Esophagus muscularis mucosa (tissue), 3 donors: ENCODE data around the gene XYLT1.

Source experiments
- POLR2A ChIP-seq: fragments of 450-650 bp; IDR thresholded peaks from one replicate; pipeline ENCODE4 v1.6.1; 2017; ENCODE audit warnings: antibody characterized with exemption, moderate library complexity, mild to moderate bottlenecking, low read depth
- POLR2AphosphoS5 ChIP-seq, 2 donors: sonication (generic); formaldehyde crosslinking; IDR thresholded peaks; one replicate each; pipeline ENCODE4 v1.6.1; 2017; ENCODE audit warnings: antibody characterized with exemption in 2 of 2
- TF ChIP-seq, protein P1 (sequence below), 3 experiments: fragments of 200-600 bp in 2 of 3; fragments of 450-650 bp in 1 of 3; sonication (generic) in 2 of 3; IDR thresholded peaks; one replicate each; pipeline ENCODE4 v1.5.1; 2017 to 2019; ENCODE audit warnings: antibody characterized with exemption in 3 of 3, mild to moderate bottlenecking in 2 of 3, moderate library complexity in 1 of 3

DNA sequence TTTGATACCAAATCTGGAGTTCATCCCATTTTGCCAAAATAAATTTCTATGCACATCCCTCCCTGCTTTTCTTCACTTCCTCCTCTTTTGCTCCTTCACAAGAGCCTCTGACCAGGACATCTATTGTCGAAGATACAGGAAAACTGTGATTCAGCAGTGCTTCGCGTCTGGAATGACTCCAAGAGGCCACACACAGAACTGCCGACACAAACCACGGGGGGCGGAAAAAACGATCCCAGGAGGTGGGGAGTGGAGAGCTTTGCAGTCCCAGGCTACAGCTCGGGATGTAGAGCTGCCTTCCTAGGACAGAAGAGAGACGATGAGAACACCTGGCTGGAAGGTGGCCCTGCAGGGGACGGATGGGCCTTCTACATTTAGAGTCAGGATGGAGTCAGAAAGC is 102.8 kb downstream of the XYLT1 start:
- TF ChIP-seq POLR2AphosphoS5 (IDR thresholded peaks at IDR 0.05), result peak in 1 of 2 donors; percentile 27
- TF ChIP-seq, protein P1, sequence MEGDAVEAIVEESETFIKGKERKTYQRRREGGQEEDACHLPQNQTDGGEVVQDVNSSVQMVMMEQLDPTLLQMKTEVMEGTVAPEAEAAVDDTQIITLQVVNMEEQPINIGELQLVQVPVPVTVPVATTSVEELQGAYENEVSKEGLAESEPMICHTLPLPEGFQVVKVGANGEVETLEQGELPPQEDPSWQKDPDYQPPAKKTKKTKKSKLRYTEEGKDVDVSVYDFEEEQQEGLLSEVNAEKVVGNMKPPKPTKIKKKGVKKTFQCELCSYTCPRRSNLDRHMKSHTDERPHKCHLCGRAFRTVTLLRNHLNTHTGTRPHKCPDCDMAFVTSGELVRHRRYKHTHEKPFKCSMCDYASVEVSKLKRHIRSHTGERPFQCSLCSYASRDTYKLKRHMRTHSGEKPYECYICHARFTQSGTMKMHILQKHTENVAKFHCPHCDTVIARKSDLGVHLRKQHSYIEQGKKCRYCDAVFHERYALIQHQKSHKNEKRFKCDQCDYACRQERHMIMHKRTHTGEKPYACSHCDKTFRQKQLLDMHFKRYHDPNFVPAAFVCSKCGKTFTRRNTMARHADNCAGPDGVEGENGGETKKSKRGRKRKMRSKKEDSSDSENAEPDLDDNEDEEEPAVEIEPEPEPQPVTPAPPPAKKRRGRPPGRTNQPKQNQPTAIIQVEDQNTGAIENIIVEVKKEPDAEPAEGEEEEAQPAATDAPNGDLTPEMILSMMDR (IDR thresholded peaks at IDR 0.05), result peak in 1 of 3 experiments; percentile 29
- TF ChIP-seq POLR2A, result no peak
